ENCODE measurements around the gene SULT1C3.

The SULT1C3 gene

DNA sequence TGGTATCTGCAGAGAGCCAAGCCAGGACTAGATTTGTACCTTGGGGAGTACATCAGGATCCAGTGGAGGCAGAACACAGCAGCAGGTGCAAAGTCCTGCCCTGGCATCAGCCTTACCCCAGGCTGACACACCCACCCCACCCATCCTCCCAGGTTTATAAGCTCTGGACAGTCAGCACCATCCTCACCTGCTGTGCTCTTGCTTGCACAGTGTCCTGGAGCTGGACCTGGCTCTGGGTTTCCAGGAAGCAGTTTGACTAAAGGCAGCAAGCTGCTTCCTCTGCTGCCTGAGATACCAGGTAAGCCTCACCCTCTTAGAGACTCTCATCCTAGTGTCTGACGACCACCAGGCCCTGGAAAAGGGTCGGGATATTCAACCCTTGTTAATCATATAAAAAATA, at the start of gene SULT1C3:
Gene SULT1C3 (plus strand): TSS at position 183 of the 400 bp plus-strand sequence. CDS start 7,227 bp downstream, outside the sequence.
- no peak for DNase-seq

DNA sequence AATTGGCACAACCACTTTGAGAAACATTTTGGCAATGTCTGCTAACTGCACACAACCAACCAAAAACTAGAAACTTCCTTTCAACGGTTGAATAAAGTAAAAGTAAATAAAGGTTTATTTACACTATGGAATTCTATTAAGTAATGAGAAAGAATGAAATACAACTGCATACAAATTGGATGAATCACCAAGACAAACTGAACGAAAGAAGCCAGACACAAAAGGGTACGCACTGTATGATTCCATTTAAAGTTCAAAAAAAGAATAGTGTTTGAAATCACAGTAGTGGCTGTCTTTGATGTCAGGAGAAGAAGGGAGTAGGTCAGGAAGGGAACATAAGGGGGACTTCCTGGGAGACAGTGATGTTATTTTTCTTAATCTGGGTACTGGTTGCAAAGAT, 46.5 kb upstream of the SULT1C3 start:
- DNase-seq, result no peak

DNA sequence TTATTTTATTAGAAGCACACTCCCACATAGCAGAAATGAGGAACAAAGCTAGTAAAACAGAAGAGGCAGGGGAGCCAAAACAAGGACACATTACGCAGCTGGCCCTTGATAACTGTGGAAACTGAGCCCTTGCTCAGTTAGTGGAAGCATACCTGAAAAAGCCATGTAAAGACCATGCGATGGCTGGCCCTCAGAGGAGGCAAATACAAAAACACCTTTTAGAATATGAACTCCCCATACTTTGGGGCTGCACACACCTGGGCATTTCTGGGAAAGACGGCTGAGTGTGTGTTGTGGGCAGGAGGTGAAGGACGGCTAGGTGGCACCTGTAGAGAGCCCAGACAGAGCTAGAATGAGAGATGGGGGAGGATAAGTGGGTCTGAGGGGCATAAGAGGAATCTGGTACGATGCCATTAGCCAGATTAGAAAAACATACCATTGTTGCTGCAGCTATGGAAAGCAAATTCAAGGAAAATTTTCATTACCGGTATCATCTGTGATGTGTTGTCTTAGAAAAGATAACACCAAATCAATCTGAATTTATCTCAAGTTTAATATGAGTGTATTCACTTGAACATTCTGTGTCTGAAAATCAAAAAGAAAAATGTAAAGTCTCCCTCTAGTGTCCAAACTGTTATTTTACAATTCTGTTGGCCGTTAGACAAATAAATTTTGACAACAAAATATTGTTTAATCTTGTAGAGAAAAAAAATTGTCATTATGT, 45.2 kb upstream of the SULT1C3 start:
- DNase-seq, result no peak

DNA sequence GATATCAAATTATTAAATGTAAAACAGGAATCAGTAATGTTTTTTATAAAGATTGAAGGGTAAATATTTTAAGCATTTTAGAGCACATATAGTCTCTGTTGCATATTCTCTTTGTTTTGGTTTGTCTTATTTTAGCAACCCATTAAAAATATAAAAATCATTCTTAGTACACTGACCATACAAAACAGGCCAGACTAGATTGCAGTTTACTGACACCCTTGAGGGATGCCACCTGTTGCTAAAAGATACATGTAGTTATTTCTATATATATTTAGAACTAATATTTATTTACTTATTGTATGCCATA, 44.7 kb upstream of the SULT1C3 start:
- DNase-seq, result no peak

DNA sequence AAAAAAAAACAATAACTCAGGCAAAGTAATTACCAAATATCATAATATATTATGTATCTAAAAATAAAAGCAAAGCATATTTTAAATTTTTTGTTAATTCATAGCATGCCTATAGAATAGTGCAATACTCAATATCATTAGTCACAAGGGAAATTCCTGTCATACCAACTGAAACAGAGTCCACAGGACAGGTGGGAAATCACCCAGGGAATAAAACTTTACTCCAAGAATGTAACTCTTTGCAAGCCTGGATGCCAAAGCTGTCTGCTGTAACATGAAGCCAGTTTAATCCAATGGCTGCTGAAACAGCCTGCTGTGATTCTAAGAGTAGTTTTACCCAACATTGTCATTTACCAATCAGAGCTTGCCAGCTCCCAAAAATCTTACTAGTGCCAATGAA, 40.0 kb upstream of the SULT1C3 start:
- DNase-seq, result no peak

DNA sequence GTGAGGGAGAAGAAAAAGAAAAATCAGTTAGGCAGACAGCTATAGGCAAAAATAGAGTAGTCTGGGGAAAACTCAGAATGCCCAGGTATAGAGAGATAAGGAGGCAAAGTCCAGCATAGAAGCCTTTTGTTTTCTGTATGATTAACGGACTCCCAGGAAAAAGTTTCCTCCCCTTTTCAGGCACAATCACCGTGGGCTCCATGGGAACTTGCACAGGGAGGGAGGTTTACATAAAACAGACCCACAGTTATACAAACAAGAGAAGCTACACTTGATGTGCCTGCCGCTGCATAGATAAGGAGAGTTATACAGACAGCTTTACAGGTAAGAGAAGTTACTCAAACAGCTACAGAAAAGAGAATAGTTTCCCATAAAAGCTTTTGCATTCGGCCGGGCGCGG, 39.2 kb upstream of the SULT1C3 start:
- DNase-seq, result no peak

DNA sequence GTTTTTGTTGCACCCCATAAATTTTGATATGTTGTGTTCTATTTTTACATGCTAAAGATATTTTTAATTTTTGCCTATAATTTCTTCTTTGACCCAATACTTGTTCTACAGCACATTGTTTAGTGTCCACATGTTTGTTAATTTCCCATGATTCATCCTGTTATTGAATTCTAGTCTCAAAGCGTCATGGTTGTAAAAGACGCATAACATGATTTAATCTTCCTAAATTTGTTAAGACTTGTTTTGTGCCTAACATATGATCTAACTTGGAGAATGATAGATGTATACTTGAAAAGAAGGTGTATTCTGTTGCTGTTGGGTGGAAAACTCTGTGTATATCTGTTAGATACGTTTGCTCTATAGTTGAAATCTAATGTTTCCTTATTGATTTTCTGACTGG, 27.1 kb upstream of the SULT1C3 start:
- no peak for DNase-seq

DNA sequence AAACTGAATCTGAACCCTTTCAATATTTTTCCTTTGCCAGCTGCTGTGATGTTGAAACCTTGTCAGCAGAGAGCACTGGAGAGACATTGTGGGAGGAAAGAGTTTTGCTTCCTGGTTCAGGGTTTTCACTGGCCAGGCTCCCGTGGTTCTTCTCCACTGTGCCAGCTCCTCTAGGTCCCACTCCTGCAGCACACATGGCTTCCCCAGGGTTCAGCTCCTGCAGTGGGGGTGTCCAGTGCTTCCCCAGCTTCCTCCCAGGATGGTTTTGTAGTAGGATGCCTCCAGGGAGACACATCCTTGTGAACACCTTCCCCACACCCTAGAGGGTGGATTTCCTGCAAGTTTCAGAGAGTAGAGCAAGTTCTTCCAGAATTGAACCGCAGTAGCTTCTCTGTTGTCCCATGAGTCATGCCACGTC, 24.0 kb upstream of the SULT1C3 start:
- DNase-seq, result no peak

DNA sequence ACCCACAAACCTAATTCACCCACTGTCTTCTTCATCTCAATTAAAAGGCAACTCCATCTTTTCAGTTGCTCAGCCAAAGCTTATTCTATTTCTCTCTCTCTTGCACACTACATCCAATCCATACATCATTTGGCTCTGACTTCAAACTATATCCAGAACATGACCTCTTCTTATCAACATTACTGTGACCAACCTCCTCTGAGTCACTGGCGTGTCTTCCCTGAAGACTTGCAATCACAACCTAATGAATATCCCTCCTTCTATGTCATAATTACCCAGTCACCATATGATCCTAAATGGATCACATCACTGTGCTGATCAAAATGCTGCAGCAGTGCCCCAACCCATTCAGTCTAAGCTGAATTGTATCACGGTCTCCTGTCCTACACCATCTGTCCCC, 22.6 kb upstream of the SULT1C3 start:
- DNase-seq, result no peak

DNA sequence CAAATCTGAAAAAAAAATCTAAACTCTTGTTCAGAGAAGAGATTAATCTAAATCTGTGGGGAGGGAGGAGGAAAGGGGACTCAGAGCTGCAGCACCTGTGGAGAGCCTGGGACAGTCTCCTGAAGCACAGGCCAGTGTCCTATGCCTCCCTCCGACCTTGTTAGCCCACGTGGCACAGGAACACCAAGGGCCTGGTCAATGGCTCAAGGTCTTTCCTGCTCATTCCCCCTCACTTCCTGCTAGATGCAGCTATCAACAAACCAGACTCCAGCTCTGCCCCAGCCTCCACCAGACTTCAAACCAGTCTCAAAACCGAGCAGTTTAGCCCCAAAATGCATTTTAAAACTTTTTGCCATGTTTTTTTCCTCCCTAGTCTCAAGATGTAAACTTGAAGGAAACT, 20.1 kb upstream of the SULT1C3 start:
- no peak for DNase-seq

DNA sequence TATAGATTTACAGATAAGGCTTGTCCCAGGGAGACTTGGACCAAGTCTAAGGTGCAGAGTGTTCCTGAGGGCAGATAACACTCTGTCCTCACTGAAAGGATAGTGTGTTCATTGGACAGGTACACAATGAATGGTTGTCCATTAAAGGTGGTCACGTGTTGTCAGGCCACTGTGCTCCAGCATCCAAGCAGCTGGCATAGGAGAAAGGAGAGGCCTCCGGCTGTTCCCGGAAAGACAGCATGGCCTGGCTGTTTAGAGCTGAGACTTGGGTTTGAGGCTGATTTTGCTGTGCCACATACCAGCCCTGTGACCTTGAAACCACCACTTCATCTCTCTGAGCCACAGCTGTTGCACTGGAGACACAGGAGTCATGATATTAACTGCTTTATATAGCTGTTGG, 19.6 kb upstream of the SULT1C3 start:
- no peak for DNase-seq

DNA sequence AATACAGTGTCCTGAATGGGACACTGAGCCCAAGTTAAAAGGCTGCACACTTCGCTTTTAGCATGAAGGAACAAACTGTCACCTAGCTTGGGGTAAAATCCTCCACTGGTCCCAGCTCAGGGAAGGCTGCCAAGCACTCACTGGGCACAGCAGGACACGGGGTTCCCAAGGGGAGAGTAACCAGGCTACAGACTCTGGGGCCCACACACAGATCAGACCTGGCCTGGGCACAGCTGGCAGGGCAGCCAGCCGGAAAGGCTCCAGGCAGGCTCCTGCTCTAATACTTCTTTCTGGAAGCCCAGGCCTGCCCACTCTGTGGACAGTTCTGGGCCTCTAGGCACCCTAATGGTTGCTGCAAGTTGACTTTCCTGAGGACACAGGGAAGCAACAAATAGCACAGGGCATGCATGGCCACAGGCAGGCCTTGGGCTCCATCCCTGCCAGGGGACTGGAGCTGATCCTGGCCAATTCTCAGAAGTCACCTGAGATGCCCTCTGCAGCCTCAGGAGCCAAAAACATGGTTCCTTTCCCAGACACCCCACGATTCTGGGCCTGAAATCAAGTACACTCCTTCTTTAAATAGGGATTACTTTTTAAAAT, 18.7 kb upstream of the SULT1C3 start:
- DNase-seq, result no peak

DNA sequence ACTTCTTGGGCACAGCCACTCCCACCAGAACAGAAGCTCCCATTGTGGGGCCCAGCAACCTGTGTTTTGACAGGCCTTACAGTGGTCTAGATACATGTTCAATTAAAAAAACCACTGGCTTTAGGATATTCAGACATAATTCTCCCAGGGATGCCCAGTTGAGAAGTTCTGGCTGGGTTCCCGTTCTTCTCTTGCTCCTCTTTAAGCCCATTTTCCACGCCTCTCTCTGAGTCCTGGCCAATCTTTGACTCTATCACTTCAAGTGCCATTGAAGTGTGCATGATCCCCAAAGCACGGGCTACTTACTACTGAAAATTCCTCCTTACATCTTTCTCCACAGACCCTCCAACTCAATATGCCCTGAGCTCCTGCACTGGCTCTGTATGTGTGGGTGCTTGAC, 17.5 kb upstream of the SULT1C3 start:
- DNase-seq, result no peak

DNA sequence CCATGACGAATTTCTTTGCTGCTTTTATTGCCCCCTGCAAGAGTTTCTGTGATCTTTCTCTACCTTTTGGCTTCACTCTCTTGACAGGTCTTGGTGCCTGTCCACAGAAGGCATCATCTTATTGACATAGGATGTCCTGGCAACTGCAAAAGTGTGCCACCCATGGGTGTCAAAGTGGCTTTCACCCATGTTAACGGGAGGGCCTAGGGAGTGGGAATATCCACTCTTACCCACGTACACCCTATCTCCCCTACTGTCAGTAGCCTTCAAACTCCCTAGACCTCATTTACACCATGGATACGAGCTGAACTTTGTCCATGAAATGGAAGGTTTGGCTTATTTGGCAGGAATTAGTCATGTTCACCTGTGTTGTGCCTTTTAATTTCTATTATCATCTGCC, 16.2 kb upstream of the SULT1C3 start:
- DNase-seq, result no peak

DNA sequence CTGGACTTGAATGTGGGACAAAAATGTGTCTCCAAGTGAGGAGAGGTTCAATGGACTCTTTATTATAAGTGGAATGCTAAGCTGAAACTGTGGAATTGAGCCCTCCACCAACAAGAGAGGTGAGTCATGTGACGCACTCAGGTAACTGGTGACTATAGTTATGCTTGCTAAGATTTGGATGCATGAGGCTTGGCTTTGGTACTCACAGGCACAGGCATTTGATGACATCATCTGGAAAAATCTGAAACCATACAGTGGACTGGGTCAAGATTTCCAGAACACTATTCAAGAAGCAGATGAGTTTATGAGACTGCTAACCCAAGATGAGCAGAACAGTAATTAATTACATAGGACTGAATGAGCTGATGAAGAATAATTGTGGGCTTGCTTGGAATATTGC, 15.7 kb upstream of the SULT1C3 start:
- no peak for DNase-seq

DNA sequence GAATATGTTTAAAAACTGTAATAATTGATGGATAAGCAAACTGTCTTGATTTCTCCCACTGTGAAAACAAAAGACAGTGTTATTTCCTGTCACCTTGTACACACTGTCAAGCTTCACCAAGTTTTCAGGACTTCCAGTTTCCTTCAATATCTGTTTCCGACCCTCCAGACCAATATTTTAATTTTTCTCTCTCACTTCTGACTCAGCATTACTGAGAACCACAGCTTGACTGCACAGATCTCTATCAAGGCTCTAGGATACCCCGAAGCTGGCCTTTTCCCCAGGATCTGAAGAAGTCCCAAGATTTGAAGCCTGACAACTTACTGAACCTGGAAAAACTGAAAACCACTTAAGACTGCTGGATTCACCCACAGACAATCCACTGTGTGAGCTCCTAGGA, 13.2 kb upstream of the SULT1C3 start:
- no peak for DNase-seq

DNA sequence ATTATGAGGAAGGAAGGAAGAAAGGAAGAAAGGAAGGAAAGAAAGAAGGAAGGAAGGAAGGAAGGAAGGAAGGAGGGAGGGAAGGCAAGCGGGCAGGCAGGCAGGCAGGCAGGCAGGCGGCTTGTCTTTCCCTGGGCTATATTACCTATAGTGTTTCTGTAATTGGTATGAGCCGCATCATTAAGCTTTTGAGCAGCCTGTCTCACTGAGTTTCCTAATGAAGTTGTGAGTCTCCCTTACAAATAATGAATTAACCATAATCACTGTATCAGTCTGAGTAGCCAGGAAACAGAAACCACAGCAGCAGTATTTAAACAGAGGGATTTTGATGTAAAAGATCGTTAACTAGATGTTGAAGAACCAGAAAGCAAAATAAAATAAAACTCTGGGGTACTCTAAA, 11.8 kb upstream of the SULT1C3 start:
- DNase-seq, result no peak

DNA sequence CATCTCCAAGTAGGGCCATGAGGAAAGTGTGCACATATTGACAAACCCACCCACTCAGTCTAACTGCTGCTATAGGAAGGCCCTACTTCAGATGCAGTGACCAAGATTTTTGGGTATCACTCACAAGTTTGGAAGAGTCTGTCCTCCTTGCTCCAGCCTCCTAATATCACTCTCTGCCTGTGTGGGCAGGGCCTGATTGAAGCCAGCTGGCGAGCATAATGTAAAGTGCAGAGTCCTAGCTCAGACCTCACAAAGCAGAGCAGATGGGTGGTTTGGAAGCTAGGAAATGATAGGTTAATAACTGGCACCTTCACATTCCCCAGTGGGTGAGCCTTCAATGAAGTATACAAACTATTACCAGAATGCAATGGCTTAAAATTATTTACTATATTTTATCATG, 11.2 kb upstream of the SULT1C3 start:
- peak; percentile 3 for DNase-seq

DNA sequence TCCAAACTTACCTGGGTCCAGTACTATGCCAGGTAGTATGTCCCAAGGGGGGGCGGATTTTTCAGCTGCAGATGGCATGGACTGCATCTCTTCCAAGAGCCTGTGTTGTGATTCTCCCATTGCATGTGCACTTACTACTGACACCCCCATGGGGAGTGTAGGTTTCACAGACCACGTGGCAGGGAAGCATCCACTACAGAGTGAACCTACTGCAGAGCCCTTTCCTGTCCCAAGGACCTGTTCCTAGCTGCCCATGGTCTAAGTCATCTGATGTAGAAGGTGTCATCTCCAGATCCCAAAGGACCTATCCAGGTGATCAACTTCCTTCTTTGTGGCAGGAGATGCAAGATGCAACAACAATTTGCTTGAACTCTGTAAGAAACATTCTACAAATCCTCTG, 9.9 kb upstream of the SULT1C3 start:
- DNase-seq, result no peak

DNA sequence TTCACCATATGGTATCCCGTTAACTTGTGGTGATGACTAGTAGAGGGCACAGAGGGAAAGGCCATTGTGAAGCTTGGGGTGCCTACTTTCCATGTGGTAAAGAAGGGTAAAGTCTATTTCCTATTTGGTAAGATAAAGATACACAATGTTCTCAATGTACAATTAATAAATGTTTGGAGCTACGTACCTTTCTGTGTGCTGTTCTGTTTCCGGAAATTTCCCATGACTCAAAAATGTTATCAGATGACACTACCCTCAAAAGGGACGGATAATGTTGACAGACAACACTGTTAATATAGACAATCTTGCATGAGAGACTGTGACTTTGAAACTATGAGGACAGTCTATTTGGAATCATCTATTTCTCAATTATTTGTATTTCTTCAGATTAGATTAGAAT, 4.2 kb upstream of the SULT1C3 start:
- no peak for DNase-seq

DNA sequence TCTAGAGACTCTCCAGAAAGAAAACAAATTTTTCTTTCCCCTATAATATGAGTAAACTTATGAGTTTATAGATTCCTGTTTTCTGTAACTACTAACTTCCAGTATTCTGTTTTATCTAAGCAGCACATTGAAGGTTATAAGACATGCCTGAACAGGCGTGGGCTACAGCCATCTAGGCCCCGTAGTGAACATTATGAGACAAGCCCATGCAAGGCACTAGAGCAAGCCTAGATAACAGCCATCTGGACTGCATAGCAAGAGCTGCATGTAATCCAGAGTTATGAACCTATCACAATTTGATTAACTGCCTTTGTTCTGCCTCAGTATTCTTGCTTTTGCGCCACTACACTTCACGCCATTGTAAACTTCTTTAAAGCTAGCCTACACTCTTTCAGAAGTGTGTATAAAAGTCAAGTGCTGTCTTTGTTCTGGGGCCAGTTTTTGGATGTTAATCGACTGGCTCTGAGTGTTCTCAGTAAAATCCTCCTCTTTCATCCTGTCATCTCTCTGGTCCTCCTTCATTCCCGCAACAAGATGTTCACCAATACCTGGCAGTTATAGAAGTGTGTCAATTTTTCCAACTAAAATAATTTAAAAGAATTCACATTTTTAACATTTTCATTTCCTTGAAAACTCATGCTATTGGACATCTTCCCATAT, 3.0 kb upstream of the SULT1C3 start:
- DNase-seq, result peak; percentile 10

DNA sequence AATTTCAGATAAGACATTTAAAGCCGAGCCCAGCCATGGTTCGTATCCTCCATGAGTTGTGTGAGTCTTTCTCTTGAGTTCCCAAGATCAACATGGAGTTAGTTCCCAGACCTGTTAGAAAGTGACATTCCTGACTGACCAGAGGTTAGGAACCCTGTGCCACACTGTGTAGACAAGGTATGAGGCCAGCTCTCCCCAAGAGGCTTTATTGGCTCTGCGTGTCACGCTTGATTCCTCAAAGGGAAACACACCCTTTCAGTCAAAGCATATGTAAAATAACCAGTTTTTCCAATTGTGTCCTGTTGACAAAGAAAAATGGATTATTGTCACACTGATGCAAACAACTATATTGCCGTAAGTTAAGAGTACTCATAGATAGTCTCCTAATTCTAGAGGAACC, 1.2 kb downstream of the SULT1C3 start:
- no peak for DNase-seq

DNA sequence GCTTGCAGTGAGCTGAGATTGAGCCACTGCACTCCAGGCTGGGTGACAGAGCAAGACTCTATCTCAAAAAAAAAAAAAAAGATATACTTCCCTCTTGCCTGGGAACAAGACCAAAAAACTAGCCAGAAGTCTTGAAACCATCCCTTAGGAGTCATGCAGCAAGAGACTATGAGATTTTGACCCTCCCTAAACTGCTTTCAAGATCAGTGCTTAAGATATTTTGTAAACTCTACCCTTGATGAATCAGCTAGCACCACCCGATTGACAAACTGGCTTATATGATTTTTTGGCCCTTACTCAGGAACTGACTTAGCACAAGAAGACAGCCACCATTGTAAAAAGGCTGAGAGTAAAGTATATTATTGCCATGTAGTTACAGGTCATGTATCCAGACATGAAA, 3.8 kb downstream of the SULT1C3 start:
- DNase-seq, result no peak

DNA sequence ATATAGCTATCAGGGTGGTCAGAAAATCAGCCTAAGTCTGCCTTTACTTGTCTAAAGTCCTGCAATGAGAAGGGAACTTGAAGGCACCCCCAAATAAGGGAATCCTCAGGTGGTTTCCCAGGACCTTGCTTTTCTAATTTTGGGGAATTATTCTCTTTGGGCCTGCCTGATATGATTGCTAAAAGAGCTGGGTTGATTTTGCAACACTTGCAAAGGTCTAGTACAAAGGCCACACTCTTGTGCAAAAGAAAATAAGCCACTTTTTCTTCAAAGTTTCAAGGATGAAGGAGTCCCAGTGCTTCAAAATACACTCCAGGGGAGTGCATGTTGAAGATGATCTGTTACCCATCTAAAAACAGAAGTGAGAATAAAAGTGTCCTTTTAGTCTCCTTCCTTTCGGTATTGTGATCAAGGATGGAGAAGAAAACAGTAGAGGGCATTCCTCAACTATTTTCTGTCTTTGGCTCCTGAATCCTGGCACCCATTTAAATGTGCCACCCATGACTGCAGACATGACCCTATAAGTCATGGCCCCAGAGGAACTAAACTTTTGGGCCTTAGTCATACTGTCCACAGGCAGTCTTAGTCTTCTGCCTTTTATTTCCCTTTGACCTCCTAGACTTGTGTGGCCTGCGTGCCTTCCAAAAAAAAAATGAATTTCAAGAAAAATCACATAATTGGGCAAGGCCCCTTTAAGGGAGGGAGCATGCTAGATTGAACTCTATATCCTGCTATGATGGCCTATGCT, 5.1 kb downstream of the SULT1C3 start:
- no peak for DNase-seq

All from NCI-H2171 (cell line).